Neuron (in vitro differentiated cells): Measurements from ENCODE around the gene ATRNL1.

ENCODE experiments used
- H2AFZ ChIP-seq: one replicate; pipeline ENCODE4 v1.6.1; 2013; ENCODE audit warnings: low read depth, mild to moderate bottlenecking, inconsistent platforms, low read length, moderate library complexity
- H3K27me3 ChIP-seq: one replicate; pipeline ENCODE4 v1.6.1; 2013; ENCODE audit warnings: low read length; ENCODE audit not compliant: insufficient read depth
- H3K36me3 ChIP-seq: one replicate; pipeline ENCODE4 v1.6.1; 2013; ENCODE audit warnings: low read length; ENCODE audit not compliant: insufficient read depth
- H3K4me1 ChIP-seq: one replicate; pipeline ENCODE4 v1.6.1; 2013; ENCODE audit warnings: low read length; ENCODE audit not compliant: insufficient read depth
- H3K4me3 ChIP-seq: 2 replicates; pipeline ENCODE4 v1.5.1; 2013; ENCODE audit warnings: mild to moderate bottlenecking, low read length, moderate library complexity
- H3K9me3 ChIP-seq: one replicate; pipeline ENCODE4 v1.6.1; 2013; ENCODE audit warnings: low read length

The ATRNL1 gene

GRCh38 chr10:115093286-115093775 is at the start of gene ATRNL1:
Gene ATRNL1, plus strand, starts transcription at chr10:115093365. Its CDS starts 386 bp downstream, at chr10:115093751.
- H3K9me3 ChIP-seq: no peaks in the 10 kb centered on the region
- no peaks in the 10 kb centered on the region for H3K36me3 ChIP-seq
- peak within 1 kb of the TSS; percentile 99 for H2AFZ ChIP-seq
- H3K4me1 ChIP-seq: peaks cover 28% of the 10 kb centered on the region
- H3K4me3 ChIP-seq: peak within 1 kb of the TSS; percentile 99
- H3K27me3 ChIP-seq: no peaks in the 10 kb centered on the region

- H3K4me3 ChIP-seq: no peak overlapping the region
- H3K27me3 ChIP-seq: no peaks in the 10 kb centered on the region
- H3K36me3 ChIP-seq: no peaks in the 10 kb centered on the region
- H3K4me1 ChIP-seq: peaks cover 3% of the 10 kb centered on the region
- no peaks in the 10 kb centered on the region for H3K9me3 ChIP-seq
- H2AFZ ChIP-seq: no peak overlapping the region
Measured at GRCh38 chr10:115043719-115044118, 49.4 kb upstream of the ATRNL1 start.

GRCh38 chr10:115044891-115045290 is 48.3 kb upstream of the ATRNL1 start:
- Histone ChIP-seq H3K27me3 (no peaks in the 10 kb centered on the region), H2AFZ (no peak overlapping the region), H3K4me3 (no peak overlapping the region), H3K9me3 (no peaks in the 10 kb centered on the region), H3K36me3 (no peaks in the 10 kb centered on the region), H3K4me1 (peaks cover 10% of the 10 kb centered on the region)

GRCh38 chr10:115045499-115045898 is 47.7 kb upstream of the ATRNL1 start:
- no peaks in the 10 kb centered on the region for H3K9me3 ChIP-seq
- H3K27me3 ChIP-seq: no peaks in the 10 kb centered on the region
- no peaks in the 10 kb centered on the region for H3K36me3 ChIP-seq
- peaks cover 16% of the 10 kb centered on the region for H3K4me1 ChIP-seq
- no peak overlapping the region for H2AFZ ChIP-seq
- H3K4me3 ChIP-seq: no peak overlapping the region

- Histone ChIP-seq H3K9me3 (no peaks in the 10 kb centered on the region), H3K36me3 (no peaks in the 10 kb centered on the region), H3K27me3 (no peaks in the 10 kb centered on the region), H2AFZ (no peak overlapping the region), H3K4me3 (no peak overlapping the region), H3K4me1 (peaks cover 23% of the 10 kb centered on the region)
Measured at GRCh38 chr10:115046686-115047236, 46.4 kb upstream of the ATRNL1 start.

- Histone ChIP-seq H2AFZ (no peak overlapping the region), H3K27me3 (no peaks in the 10 kb centered on the region), H3K9me3 (no peaks in the 10 kb centered on the region), H3K4me1 (peaks cover 26% of the 10 kb centered on the region), H3K4me3 (no peak overlapping the region), H3K36me3 (no peaks in the 10 kb centered on the region)
Measured at GRCh38 chr10:115047705-115048104, 45.5 kb upstream of the ATRNL1 start.

- peaks cover 28% of the 10 kb centered on the region for H3K4me1 ChIP-seq
- H2AFZ ChIP-seq: no peak overlapping the region
- no peaks in the 10 kb centered on the region for H3K27me3 ChIP-seq
- no peak overlapping the region for H3K4me3 ChIP-seq
- H3K36me3 ChIP-seq: no peaks in the 10 kb centered on the region
- H3K9me3 ChIP-seq: no peaks in the 10 kb centered on the region
Measured at GRCh38 chr10:115049318-115049717, 43.8 kb upstream of the ATRNL1 start.

GRCh38 chr10:115049960-115050359 is 43.2 kb upstream of the ATRNL1 start:
- Histone ChIP-seq H3K27me3 (no peaks in the 10 kb centered on the region), H3K4me3 (no peak overlapping the region), H3K36me3 (no peaks in the 10 kb centered on the region), H3K9me3 (no peaks in the 10 kb centered on the region), H2AFZ (no peak overlapping the region), H3K4me1 (peaks cover 28% of the 10 kb centered on the region)

- Histone ChIP-seq H3K36me3 (no peaks in the 10 kb centered on the region), H3K4me3 (no peak overlapping the region), H3K4me1 (peaks cover 25% of the 10 kb centered on the region), H3K9me3 (no peaks in the 10 kb centered on the region), H2AFZ (no peak overlapping the region), H3K27me3 (no peaks in the 10 kb centered on the region)
Measured at GRCh38 chr10:115050375-115051010, 42.7 kb upstream of the ATRNL1 start.

- no peak overlapping the region for H2AFZ ChIP-seq
- H3K36me3 ChIP-seq: no peaks in the 10 kb centered on the region
- peaks cover 24% of the 10 kb centered on the region for H3K4me1 ChIP-seq
- no peaks in the 10 kb centered on the region for H3K27me3 ChIP-seq
- H3K4me3 ChIP-seq: no peak overlapping the region
- no peaks in the 10 kb centered on the region for H3K9me3 ChIP-seq
Measured at GRCh38 chr10:115051216-115051615, 41.9 kb upstream of the ATRNL1 start.

GRCh38 chr10:115052226-115052625 is 40.9 kb upstream of the ATRNL1 start:
- H3K4me3 ChIP-seq: no peak overlapping the region

GRCh38 chr10:115052728-115053127 is 40.4 kb upstream of the ATRNL1 start:
- H3K9me3 ChIP-seq: no peaks in the 10 kb centered on the region
- no peak overlapping the region for H2AFZ ChIP-seq
- H3K4me3 ChIP-seq: no peak overlapping the region
- no peaks in the 10 kb centered on the region for H3K36me3 ChIP-seq
- no peaks in the 10 kb centered on the region for H3K27me3 ChIP-seq
- peaks cover 24% of the 10 kb centered on the region for H3K4me1 ChIP-seq

More at GRCh38 chr10:115052226-115052625, 40.9 kb upstream of the ATRNL1 start:
- Histone ChIP-seq H3K9me3 (no peaks in the 10 kb centered on the region), H3K36me3 (no peaks in the 10 kb centered on the region), H2AFZ (no peak overlapping the region), H3K27me3 (no peaks in the 10 kb centered on the region), H3K4me1 (peaks cover 24% of the 10 kb centered on the region)

GRCh38 chr10:115056186-115056585 is 37.0 kb upstream of the ATRNL1 start:
- Histone ChIP-seq H3K27me3 (no peaks in the 10 kb centered on the region), H3K9me3 (no peaks in the 10 kb centered on the region), H3K36me3 (no peaks in the 10 kb centered on the region), H3K4me1 (peaks cover 7% of the 10 kb centered on the region), H3K4me3 (no peak overlapping the region), H2AFZ (no peak overlapping the region)
